Endometrium (tissue), 2 donors: ENCODE data around the gene PGP.

ENCODE experiments used
- FAIRE-seq: peaks from 2 replicates; lab custom pipeline; 2012; peaks lifted over from hg19 to GRCh38; lab: Jason Lieb, UNC
- donor health status: control.
- donor health status: control.

Gene PGP

DNA sequence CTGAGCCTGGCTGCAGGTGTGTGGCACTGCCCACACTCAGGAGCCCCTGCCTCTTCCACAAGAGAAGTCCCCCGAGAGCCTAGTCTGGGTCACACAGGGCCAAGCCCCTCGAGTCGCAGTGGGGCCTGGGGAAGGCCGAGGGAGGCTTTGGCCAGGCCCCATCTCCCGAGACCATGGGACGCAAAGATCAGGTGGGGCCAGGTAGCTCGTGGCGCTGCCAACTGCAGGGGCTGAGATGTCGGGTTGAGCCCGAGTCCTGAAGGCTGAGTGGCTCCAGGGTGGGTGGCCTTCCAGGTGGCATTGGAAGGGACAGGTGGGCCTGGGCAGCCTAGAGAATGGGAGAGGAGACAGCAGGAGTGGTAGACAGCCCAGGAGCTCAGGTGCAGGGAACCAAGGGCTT lies 52.7 kb downstream of the PGP start:
- no peak for FAIRE-seq
